ENCODE results near the gene OR6C70. TPM values are rescaled to one million over a fixed set of nuclear protein-coding genes. Genes with fewer than 3 reads are reported as not detected.

OR6C70 gene
- polyA plus RNA-seq, 2 of the 4 experiments (the other 2 are of a cell fraction) = not detected

DNA sequence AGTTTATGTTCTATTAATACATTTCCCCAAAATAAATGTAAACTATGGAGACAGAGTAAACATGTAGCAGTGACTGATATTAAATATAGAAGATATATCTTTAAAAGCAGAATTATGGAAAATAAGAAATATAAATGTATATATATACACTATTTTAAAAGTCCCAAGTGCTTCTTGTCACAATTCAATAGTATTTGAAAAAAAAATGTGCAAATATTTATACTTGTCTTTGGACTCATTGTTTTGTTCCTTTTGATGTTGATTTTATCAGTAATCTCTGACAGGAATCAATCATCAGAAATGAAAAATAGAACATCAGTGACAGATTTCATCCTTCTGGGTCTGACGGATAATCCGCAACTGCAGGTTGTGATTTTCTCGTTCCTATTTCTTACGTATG lies 44.0 kb downstream of the OR6C70 start, which contains the start of gene OR6C76:
TSS of gene OR6C76 (plus strand) at position 301 of the 400 bp plus-strand sequence. CDS start at position 301, 0 bp downstream.
- DNase-seq (ENCODE audit: low read depth in 1 of 2, low spot score in 1 of 2) (no peak), ATAC-seq (no peak), FAIRE-seq (no peak)
- TF ChIP-seq, protein P1, sequence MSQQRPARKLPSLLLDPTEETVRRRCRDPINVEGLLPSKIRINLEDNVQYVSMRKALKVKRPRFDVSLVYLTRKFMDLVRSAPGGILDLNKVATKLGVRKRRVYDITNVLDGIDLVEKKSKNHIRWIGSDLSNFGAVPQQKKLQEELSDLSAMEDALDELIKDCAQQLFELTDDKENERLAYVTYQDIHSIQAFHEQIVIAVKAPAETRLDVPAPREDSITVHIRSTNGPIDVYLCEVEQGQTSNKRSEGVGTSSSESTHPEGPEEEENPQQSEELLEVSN (IDR thresholded peaks at IDR 0.05; ENCODE audit: borderline replicate concordance, low read depth) = no peak
- TF ChIP-seq, protein P2, sequence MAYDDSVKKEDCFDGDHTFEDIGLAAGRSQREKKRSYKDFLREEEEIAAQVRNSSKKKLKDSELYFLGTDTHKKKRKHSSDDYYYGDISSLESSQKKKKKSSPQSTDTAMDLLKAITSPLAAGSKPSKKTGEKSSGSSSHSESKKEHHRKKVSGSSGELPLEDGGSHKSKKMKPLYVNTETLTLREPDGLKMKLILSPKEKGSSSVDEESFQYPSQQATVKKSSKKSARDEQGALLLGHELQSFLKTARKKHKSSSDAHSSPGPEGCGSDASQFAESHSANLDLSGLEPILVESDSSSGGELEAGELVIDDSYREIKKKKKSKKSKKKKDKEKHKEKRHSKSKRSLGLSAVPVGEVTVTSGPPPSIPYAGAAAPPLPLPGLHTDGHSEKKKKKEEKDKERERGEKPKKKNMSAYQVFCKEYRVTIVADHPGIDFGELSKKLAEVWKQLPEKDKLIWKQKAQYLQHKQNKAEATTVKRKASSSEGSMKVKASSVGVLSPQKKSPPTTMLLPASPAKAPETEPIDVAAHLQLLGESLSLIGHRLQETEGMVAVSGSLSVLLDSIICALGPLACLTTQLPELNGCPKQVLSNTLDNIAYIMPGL (CRISPR knock-in tag; IDR thresholded peaks at IDR 0.05; ENCODE audit: borderline replicate concordance) = no peak
- TF ChIP-seq POLR2A (IDR thresholded peaks at IDR 0.05; ENCODE audit: low read length) (no peak), MYC (IDR thresholded peaks at IDR 0.05; ENCODE audit: borderline replicate concordance, low read length) (no peak), KDM1A (IDR thresholded peaks at IDR 0.05; ENCODE audit: low read depth) (no peak), SREBF2 (IDR thresholded peaks at IDR 0.05) (no peak), HEYL (CRISPR knock-in tag; IDR thresholded peaks at IDR 0.05) (no peak), CHD2 (IDR thresholded peaks at IDR 0.05; ENCODE audit: low read length, partially characterized antibody) (no peak), SMC3 (IDR thresholded peaks at IDR 0.05) (no peak), CBX8 (IDR thresholded peaks at IDR 0.05) (no peak), CBX2 (IDR thresholded peaks at IDR 0.05; ENCODE audit: borderline replicate concordance, low read depth) (no peak), POLR2AphosphoS2 (conservative IDR thresholded peaks at IDR 0.05; ENCODE audit: low read length) (no peak), CEBPB (IDR thresholded peaks at IDR 0.05) (no peak), NFE2L2 (conservative IDR thresholded peaks at IDR 0.05; ENCODE audit: low read length) (no peak), NR3C1 (IDR thresholded peaks at IDR 0.05) (no peak), PHF8 (IDR thresholded peaks at IDR 0.05; ENCODE audit: borderline replicate concordance, low read depth) (no peak)
- TF ChIP-seq, protein P3, sequence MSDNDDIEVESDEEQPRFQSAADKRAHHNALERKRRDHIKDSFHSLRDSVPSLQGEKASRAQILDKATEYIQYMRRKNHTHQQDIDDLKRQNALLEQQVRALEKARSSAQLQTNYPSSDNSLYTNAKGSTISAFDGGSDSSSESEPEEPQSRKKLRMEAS (IDR thresholded peaks at IDR 0.05) = no peak
- TF ChIP-seq, protein P4, sequence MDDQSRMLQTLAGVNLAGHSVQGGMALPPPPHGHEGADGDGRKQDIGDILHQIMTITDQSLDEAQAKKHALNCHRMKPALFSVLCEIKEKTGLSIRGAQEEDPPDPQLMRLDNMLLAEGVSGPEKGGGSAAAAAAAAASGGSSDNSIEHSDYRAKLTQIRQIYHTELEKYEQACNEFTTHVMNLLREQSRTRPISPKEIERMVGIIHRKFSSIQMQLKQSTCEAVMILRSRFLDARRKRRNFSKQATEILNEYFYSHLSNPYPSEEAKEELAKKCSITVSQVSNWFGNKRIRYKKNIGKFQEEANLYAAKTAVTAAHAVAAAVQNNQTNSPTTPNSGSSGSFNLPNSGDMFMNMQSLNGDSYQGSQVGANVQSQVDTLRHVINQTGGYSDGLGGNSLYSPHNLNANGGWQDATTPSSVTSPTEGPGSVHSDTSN (IDR thresholded peaks at IDR 0.05) = no peak
- TF ChIP-seq, protein P5, sequence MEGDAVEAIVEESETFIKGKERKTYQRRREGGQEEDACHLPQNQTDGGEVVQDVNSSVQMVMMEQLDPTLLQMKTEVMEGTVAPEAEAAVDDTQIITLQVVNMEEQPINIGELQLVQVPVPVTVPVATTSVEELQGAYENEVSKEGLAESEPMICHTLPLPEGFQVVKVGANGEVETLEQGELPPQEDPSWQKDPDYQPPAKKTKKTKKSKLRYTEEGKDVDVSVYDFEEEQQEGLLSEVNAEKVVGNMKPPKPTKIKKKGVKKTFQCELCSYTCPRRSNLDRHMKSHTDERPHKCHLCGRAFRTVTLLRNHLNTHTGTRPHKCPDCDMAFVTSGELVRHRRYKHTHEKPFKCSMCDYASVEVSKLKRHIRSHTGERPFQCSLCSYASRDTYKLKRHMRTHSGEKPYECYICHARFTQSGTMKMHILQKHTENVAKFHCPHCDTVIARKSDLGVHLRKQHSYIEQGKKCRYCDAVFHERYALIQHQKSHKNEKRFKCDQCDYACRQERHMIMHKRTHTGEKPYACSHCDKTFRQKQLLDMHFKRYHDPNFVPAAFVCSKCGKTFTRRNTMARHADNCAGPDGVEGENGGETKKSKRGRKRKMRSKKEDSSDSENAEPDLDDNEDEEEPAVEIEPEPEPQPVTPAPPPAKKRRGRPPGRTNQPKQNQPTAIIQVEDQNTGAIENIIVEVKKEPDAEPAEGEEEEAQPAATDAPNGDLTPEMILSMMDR (IDR thresholded peaks at IDR 0.05) = no peak
- ChIA-PET POLR2A (no interaction called here), CTCF (interaction anchor here (0.7 kb wide), 1 partner anchor 40 kb away, joined by 3 read pairs; no protein-coding TSS in a partner anchor)
- WGBS (ENCODE audit: missing lambda C conversion rate) = 69% methylated on average over 4 of the region's 4 CpGs
- Histone ChIP-seq H3K4me3 (no peak within 1 kb of the TSS), H3K4me2 (no peak within 1 kb of the TSS), H3K27ac (no peak within 1 kb of the TSS), H3K9me3 (no peaks in the 10 kb centered on the region), H3K4me1 (no peaks in the 10 kb centered on the region)

DNA sequence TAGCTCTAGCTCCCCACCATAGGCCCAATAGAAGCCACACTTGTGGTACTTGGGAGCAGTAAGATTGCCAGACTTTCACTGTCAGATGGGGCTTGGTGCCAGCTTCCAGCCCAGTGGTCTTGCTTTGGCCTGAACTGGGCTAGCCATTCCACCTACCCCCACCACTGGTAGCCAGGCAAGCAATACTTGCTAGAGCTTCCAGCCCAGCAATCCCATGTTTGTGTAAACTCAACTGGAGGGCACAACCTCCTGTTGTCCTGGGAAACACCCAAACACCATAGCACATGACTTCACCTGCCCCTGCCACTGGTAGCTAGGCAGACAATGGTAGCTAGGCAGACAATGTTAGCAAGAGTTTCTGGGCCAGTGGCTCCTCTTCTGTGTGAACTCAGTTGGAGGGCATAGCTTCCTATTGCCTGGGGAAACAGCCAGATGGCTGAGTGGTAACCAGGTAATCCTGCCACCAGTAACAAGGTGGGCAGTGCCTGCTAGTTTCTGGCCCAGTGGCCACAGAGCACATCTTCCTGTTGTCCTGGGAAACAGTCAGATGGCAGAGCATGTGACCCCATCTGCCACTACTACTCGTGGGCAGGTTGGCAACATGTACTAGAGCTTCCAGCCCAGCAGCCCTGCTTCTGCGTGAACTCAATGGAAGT lies 49.5 kb downstream of the OR6C70 start:
- H3K27ac ChIP-seq = no peak overlapping the region
- DNase-seq (ENCODE audit: low read depth in 1 of 2, low spot score in 1 of 2) (no peak), ATAC-seq (no peak), FAIRE-seq (no peak)
- CTCF ChIA-PET = no interaction called here
- no peaks in the 10 kb centered on the region for H3K4me1 ChIP-seq
- H3K4me2 ChIP-seq = no peak overlapping the region
- H3K9me3 ChIP-seq = no peaks in the 10 kb centered on the region
- 41% methylated on average over 2 of the region's 2 CpGs for WGBS (ENCODE audit: missing lambda C conversion rate)
- no peak overlapping the region for H3K4me3 ChIP-seq
- POLR2A ChIA-PET = no interaction called here
- TF ChIP-seq POLR2A (IDR thresholded peaks at IDR 0.05; ENCODE audit: low read length) = no peak
- no peak for TF ChIP-seq FOSB (CRISPR knock-in tag; IDR thresholded peaks at IDR 0.05)
- TF ChIP-seq GATA3 (IDR thresholded peaks at IDR 0.05; ENCODE audit: borderline replicate concordance) = no peak
- TF ChIP-seq, protein P6, sequence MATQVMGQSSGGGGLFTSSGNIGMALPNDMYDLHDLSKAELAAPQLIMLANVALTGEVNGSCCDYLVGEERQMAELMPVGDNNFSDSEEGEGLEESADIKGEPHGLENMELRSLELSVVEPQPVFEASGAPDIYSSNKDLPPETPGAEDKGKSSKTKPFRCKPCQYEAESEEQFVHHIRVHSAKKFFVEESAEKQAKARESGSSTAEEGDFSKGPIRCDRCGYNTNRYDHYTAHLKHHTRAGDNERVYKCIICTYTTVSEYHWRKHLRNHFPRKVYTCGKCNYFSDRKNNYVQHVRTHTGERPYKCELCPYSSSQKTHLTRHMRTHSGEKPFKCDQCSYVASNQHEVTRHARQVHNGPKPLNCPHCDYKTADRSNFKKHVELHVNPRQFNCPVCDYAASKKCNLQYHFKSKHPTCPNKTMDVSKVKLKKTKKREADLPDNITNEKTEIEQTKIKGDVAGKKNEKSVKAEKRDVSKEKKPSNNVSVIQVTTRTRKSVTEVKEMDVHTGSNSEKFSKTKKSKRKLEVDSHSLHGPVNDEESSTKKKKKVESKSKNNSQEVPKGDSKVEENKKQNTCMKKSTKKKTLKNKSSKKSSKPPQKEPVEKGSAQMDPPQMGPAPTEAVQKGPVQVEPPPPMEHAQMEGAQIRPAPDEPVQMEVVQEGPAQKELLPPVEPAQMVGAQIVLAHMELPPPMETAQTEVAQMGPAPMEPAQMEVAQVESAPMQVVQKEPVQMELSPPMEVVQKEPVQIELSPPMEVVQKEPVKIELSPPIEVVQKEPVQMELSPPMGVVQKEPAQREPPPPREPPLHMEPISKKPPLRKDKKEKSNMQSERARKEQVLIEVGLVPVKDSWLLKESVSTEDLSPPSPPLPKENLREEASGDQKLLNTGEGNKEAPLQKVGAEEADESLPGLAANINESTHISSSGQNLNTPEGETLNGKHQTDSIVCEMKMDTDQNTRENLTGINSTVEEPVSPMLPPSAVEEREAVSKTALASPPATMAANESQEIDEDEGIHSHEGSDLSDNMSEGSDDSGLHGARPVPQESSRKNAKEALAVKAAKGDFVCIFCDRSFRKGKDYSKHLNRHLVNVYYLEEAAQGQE (IDR thresholded peaks at IDR 0.05) = no peak
- TF ChIP-seq HOXB13 (CRISPR knock-in tag; IDR thresholded peaks at IDR 0.05; ENCODE audit: low read depth) = no peak
- TF ChIP-seq, protein P2 (CRISPR knock-in tag; IDR thresholded peaks at IDR 0.05; ENCODE audit: borderline replicate concordance) = no peak
- TF ChIP-seq MYC (IDR thresholded peaks at IDR 0.05; ENCODE audit: borderline replicate concordance, low read length) = no peak
- TF ChIP-seq NR3C1 (IDR thresholded peaks at IDR 0.05) = no peak
- TF ChIP-seq NFE2L2 (conservative IDR thresholded peaks at IDR 0.05; ENCODE audit: low read length) = no peak
- TF ChIP-seq JUN (IDR thresholded peaks at IDR 0.05) = no peak
- no peak for TF ChIP-seq HOXB5 (CRISPR knock-in tag; IDR thresholded peaks at IDR 0.05)

Measured in A549 (cell line).